Measurements from ENCODE around the gene ARHGAP6.

Gene ARHGAP6

GRCh38 chrX:11215191-11215921 lies 450.4 kb downstream of the ARHGAP6 start:
- TF ChIP-seq TAF1 (IDR thresholded peaks at IDR 0.05; ENCODE audit: borderline replicate concordance, low read depth, low read length) (no peak), POLR2A (IDR thresholded peaks at IDR 0.05; ENCODE audit: low read depth, low read length) (no peak), POLR2AphosphoS5 (IDR thresholded peaks at IDR 0.05; ENCODE audit: low read depth, low read length) (no peak)
- DNase-seq (ENCODE audit: insufficient read length) = peak; percentile 38
- no peak for FAIRE-seq

GRCh38 chrX:11214346-11215190 lies 451.2 kb downstream of the ARHGAP6 start:
- FAIRE-seq = no peak
- TF ChIP-seq POLR2AphosphoS5 (IDR thresholded peaks at IDR 0.05; ENCODE audit: low read depth, low read length) (no peak), POLR2A (IDR thresholded peaks at IDR 0.05; ENCODE audit: low read depth, low read length) (no peak), TAF1 (IDR thresholded peaks at IDR 0.05; ENCODE audit: borderline replicate concordance, low read depth, low read length) (no peak)
- no peak for DNase-seq (ENCODE audit: insufficient read length)

- DNase-seq (ENCODE audit: insufficient read length) = no peak
These were observed 453.0 kb downstream of the ARHGAP6 start for GRCh38 chrX:11212741-11213140.

GRCh38 chrX:11210415-11210801 lies 455.3 kb downstream of the ARHGAP6 start:
- no peak for FAIRE-seq
- no peak for DNase-seq (ENCODE audit: insufficient read length)
- TF ChIP-seq POLR2AphosphoS5 (IDR thresholded peaks at IDR 0.05; ENCODE audit: low read depth, low read length) (no peak), TAF1 (IDR thresholded peaks at IDR 0.05; ENCODE audit: borderline replicate concordance, low read depth, low read length) (no peak), POLR2A (IDR thresholded peaks at IDR 0.05; ENCODE audit: low read depth, low read length) (no peak)

More at GRCh38 chrX:11212741-11213140, 453.0 kb downstream of the ARHGAP6 start:
- TF ChIP-seq POLR2AphosphoS5 (IDR thresholded peaks at IDR 0.05; ENCODE audit: low read depth, low read length) = no peak
- TF ChIP-seq TAF1 (IDR thresholded peaks at IDR 0.05; ENCODE audit: borderline replicate concordance, low read depth, low read length) = no peak
- TF ChIP-seq POLR2A (IDR thresholded peaks at IDR 0.05; ENCODE audit: low read depth, low read length) = no peak
- no peak for FAIRE-seq

GRCh38 chrX:11209798-11210414 lies 455.8 kb downstream of the ARHGAP6 start:
- FAIRE-seq = no peak
- DNase-seq (ENCODE audit: insufficient read length) = no peak
- TF ChIP-seq POLR2A (IDR thresholded peaks at IDR 0.05; ENCODE audit: low read depth, low read length) (no peak), POLR2AphosphoS5 (IDR thresholded peaks at IDR 0.05; ENCODE audit: low read depth, low read length) (no peak), TAF1 (IDR thresholded peaks at IDR 0.05; ENCODE audit: borderline replicate concordance, low read depth, low read length) (no peak)

GRCh38 chrX:11206716-11207115 lies 459.0 kb downstream of the ARHGAP6 start:
- no peak for FAIRE-seq
- TF ChIP-seq POLR2AphosphoS5 (IDR thresholded peaks at IDR 0.05; ENCODE audit: low read depth, low read length) (no peak), POLR2A (IDR thresholded peaks at IDR 0.05; ENCODE audit: low read depth, low read length) (no peak), TAF1 (IDR thresholded peaks at IDR 0.05; ENCODE audit: borderline replicate concordance, low read depth, low read length) (no peak)
- DNase-seq (ENCODE audit: insufficient read length) = no peak

GRCh38 chrX:11205796-11206195 lies 459.9 kb downstream of the ARHGAP6 start:
- TF ChIP-seq POLR2AphosphoS5 (IDR thresholded peaks at IDR 0.05; ENCODE audit: low read depth, low read length) (no peak), TAF1 (IDR thresholded peaks at IDR 0.05; ENCODE audit: borderline replicate concordance, low read depth, low read length) (no peak)
- FAIRE-seq (no peak), DNase-seq (ENCODE audit: insufficient read length) (no peak)

- FAIRE-seq (no peak), DNase-seq (ENCODE audit: insufficient read length) (no peak)
- no peak for TF ChIP-seq POLR2A (IDR thresholded peaks at IDR 0.05; ENCODE audit: low read depth, low read length)
- TF ChIP-seq POLR2AphosphoS5 (IDR thresholded peaks at IDR 0.05; ENCODE audit: low read depth, low read length) = no peak
- TF ChIP-seq TAF1 (IDR thresholded peaks at IDR 0.05; ENCODE audit: borderline replicate concordance, low read depth, low read length) = no peak
These were observed 468.0 kb downstream of the ARHGAP6 start for GRCh38 chrX:11197671-11198070.

- no peak for DNase-seq (ENCODE audit: insufficient read length)
- TF ChIP-seq TAF1 (IDR thresholded peaks at IDR 0.05; ENCODE audit: borderline replicate concordance, low read depth, low read length) (no peak), POLR2AphosphoS5 (IDR thresholded peaks at IDR 0.05; ENCODE audit: low read depth, low read length) (no peak), POLR2A (IDR thresholded peaks at IDR 0.05; ENCODE audit: low read depth, low read length) (no peak)
- no peak for FAIRE-seq
These were observed 469.2 kb downstream of the ARHGAP6 start for GRCh38 chrX:11196476-11196875.

GRCh38 chrX:11193035-11193469 lies 472.7 kb downstream of the ARHGAP6 start:
- no peak for TF ChIP-seq TAF1 (IDR thresholded peaks at IDR 0.05; ENCODE audit: borderline replicate concordance, low read depth, low read length)
- TF ChIP-seq POLR2AphosphoS5 (IDR thresholded peaks at IDR 0.05; ENCODE audit: low read depth, low read length) = no peak
- TF ChIP-seq POLR2A (IDR thresholded peaks at IDR 0.05; ENCODE audit: low read depth, low read length) = no peak
- DNase-seq (ENCODE audit: insufficient read length) = no peak
- no peak for FAIRE-seq

GRCh38 chrX:11190745-11191510 lies 474.8 kb downstream of the ARHGAP6 start:
- TF ChIP-seq POLR2AphosphoS5 (IDR thresholded peaks at IDR 0.05; ENCODE audit: low read depth, low read length) = no peak
- TF ChIP-seq POLR2A (IDR thresholded peaks at IDR 0.05; ENCODE audit: low read depth, low read length) = no peak
- no peak for TF ChIP-seq TAF1 (IDR thresholded peaks at IDR 0.05; ENCODE audit: borderline replicate concordance, low read depth, low read length)
- DNase-seq (ENCODE audit: insufficient read length) (no peak), FAIRE-seq (no peak)

Data from GM12892 (cell line).